Breast epithelium (tissue), 4 donors: ENCODE results near the gene PLPPR1. TPM values are rescaled to one million over a fixed set of nuclear protein-coding genes. Genes with fewer than 3 reads are reported as not detected.

Source experiments
- DNase-seq, 2 donors: peaks; one replicate each; pipeline ENCODE4 v3.0.0-alpha.2; 2019; ENCODE audit warnings: low spot score in 2 of 2
- H3K27ac ChIP-seq, 2 donors: fragments of 200-600 bp; sonication (generic) in 1 of 2; one replicate each; pipeline ENCODE4 v1.5.1; 2016 to 2019; ENCODE audit warnings: mild to moderate bottlenecking in 1 of 2
- H3K27me3 ChIP-seq, 2 donors: fragments of 200-600 bp; sonication (generic) in 1 of 2; one replicate each; pipeline versions ENCODE4 v1.5.1 to v1.6.0; 2017 to 2019; ENCODE audit warnings: control low read depth in 1 of 2, mild to moderate bottlenecking in 1 of 2
- H3K36me3 ChIP-seq: fragments of 200-600 bp; one replicate; pipeline ENCODE4 v1.5.1; 2019
- H3K4me1 ChIP-seq, 2 donors: fragments of 200-600 bp; sonication (generic); one replicate each; pipeline ENCODE4 v1.5.1; 2016 to 2019; ENCODE audit warnings: control low read depth in 1 of 2
- H3K4me3 ChIP-seq, 3 donors: fragments of 200-600 bp; sonication (generic); 1 replicate in 2 of 3; 2 replicates in 1 of 3; pipeline ENCODE4 v1.5.1; 2016 to 2019; ENCODE audit warnings: mild to moderate bottlenecking in 3 of 3, moderate library complexity in 2 of 3
- H3K9me3 ChIP-seq, 2 donors: fragments of 200-600 bp; sonication (generic) in 1 of 2; one replicate each; pipeline ENCODE4 v1.5.1; 2016 to 2019; ENCODE audit warnings: control low read depth in 1 of 2
- POLR2A ChIP-seq: fragments of 450-650 bp; IDR thresholded peaks from one replicate; pipeline ENCODE4 v1.6.1; 2016; ENCODE audit warnings: antibody characterized with exemption, mild to moderate bottlenecking, moderate library complexity
- POLR2AphosphoS5 ChIP-seq, 3 donors: sonication (generic); formaldehyde crosslinking; IDR thresholded peaks; one replicate each; pipeline ENCODE4 v1.6.1; 2017; ENCODE audit warnings: antibody characterized with exemption in 3 of 3
- intact Hi-C: fragments of 100-400 bp; cut with DNase I; formaldehyde crosslinking; loops from one replicate; pipeline ENCODE4 v1.15.1; 2023; ENCODE audit warnings: low total_unique reads
- total RNA-seq, 3 donors: library from RNA; depleted of rRNA; stranded (reverse); fragments of >200 nt; gene quantifications; one replicate each; pipeline ENCODE4 v1.1.0, GENCODE V29; 2016
- TF ChIP-seq, protein P1 (sequence below), 3 donors: fragments of 450-650 bp; IDR thresholded peaks; one replicate each; pipeline ENCODE4 v1.5.1; 2016 to 2017; ENCODE audit warnings: antibody characterized with exemption in 3 of 3, mild to moderate bottlenecking in 3 of 3, moderate library complexity in 3 of 3

PLPPR1 gene
- total RNA-seq, 3 donors from 2014 or later = 0.66 to 2.2 TPM; not detected in 1

DNA sequence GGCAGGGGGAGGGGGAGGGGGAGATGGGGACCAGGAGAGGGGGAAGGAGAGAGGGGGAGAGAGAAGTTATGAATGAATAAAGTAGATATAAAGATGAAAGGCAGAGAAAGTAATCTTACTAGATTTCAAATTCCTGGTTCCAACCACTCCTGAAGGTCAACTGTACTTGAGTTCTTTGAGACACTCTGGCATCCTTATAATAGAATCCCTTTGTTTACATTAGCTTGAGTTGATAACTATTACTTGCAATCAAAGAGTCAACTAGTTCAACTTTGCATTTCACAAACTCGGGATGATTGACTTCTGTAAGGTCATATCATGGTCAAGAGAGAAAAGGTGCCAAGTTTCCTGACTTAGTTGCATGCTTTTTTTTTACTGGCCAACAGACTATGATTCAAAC is 314.1 kb downstream of the PLPPR1 start:
- TF ChIP-seq, protein P1, sequence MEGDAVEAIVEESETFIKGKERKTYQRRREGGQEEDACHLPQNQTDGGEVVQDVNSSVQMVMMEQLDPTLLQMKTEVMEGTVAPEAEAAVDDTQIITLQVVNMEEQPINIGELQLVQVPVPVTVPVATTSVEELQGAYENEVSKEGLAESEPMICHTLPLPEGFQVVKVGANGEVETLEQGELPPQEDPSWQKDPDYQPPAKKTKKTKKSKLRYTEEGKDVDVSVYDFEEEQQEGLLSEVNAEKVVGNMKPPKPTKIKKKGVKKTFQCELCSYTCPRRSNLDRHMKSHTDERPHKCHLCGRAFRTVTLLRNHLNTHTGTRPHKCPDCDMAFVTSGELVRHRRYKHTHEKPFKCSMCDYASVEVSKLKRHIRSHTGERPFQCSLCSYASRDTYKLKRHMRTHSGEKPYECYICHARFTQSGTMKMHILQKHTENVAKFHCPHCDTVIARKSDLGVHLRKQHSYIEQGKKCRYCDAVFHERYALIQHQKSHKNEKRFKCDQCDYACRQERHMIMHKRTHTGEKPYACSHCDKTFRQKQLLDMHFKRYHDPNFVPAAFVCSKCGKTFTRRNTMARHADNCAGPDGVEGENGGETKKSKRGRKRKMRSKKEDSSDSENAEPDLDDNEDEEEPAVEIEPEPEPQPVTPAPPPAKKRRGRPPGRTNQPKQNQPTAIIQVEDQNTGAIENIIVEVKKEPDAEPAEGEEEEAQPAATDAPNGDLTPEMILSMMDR (IDR thresholded peaks at IDR 0.05) = no peak
- TF ChIP-seq POLR2AphosphoS5 (IDR thresholded peaks at IDR 0.05) = no peak
- TF ChIP-seq POLR2A = no peak
- no peaks in the 10 kb centered on the region for H3K4me1 ChIP-seq
- no peaks in the 10 kb centered on the region for H3K36me3 ChIP-seq
- DNase-seq = no peak
- H3K27ac ChIP-seq = no peak overlapping the region
- H3K27me3 ChIP-seq = no peaks in the 10 kb centered on the region
- intact Hi-C loops = no loop called here
- H3K4me3 ChIP-seq = no peak overlapping the region
- no peaks in the 10 kb centered on the region for H3K9me3 ChIP-seq

DNA sequence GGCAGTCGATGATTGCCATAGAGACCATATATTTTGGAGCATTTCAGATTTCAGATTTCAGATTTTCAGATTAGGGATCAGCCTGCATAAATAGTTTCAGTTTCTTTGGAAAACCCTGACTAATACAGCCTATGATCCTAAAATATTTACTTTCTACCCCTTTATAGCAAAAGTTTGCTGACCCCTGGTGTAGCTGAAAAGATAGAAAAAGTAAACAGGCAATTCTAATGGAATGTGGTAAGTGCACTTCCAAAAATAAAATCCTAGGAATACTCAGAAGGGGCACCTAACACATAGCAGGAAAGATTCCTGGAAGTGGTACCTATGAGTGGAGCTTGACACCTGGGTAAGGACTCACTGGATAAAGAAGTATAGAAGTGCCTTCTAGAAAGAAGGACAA is 321.8 kb downstream of the PLPPR1 start:
- no peaks in the 10 kb centered on the region for H3K9me3 ChIP-seq
- H3K4me1 ChIP-seq = no peaks in the 10 kb centered on the region
- H3K36me3 ChIP-seq = no peaks in the 10 kb centered on the region
- TF ChIP-seq, protein P1 (IDR thresholded peaks at IDR 0.05) = no peak
- TF ChIP-seq POLR2AphosphoS5 (IDR thresholded peaks at IDR 0.05) (no peak), POLR2A (no peak)
- no peak for DNase-seq
- no peaks in the 10 kb centered on the region for H3K27me3 ChIP-seq
- H3K27ac ChIP-seq = no peak overlapping the region
- intact Hi-C loops = no loop called here
- H3K4me3 ChIP-seq = no peak overlapping the region

DNA sequence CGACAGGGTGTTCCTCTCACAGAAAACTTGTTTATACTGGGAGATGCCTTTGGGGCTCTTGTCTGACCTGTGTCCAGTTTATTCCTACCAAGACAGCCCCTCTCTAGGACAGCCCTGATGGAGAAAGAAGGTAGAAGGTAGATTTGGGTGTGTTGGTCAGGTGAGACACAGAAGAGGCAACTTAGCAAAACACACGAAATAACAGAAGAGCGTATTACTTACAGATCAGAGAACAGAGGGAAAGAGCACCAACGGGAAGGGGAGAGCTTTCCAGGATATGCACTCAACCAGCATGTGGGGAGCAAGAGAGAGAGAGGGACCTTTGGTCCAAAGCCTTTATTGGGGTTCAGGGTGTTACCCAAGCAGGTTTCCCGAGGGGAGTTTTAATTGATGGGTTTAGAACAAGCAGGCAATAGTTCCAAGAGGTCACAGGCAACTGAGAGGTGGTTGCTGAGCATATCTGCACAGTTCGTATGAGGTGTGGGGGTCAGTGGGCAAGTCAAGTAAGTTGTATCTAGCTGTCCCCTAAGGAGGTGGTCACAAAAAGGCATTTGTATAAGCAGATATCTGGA is 324.5 kb downstream of the PLPPR1 start:
- H3K9me3 ChIP-seq = no peaks in the 10 kb centered on the region
- TF ChIP-seq POLR2A (no peak), POLR2AphosphoS5 (IDR thresholded peaks at IDR 0.05) (no peak)
- TF ChIP-seq, protein P1 (IDR thresholded peaks at IDR 0.05) = no peak
- no peaks in the 10 kb centered on the region for H3K36me3 ChIP-seq
- H3K4me1 ChIP-seq = no peaks in the 10 kb centered on the region
- no peaks in the 10 kb centered on the region for H3K27me3 ChIP-seq
- intact Hi-C loops = no loop called here
- no peak for DNase-seq
- no peak overlapping the region for H3K4me3 ChIP-seq
- H3K27ac ChIP-seq = no peak overlapping the region

DNA sequence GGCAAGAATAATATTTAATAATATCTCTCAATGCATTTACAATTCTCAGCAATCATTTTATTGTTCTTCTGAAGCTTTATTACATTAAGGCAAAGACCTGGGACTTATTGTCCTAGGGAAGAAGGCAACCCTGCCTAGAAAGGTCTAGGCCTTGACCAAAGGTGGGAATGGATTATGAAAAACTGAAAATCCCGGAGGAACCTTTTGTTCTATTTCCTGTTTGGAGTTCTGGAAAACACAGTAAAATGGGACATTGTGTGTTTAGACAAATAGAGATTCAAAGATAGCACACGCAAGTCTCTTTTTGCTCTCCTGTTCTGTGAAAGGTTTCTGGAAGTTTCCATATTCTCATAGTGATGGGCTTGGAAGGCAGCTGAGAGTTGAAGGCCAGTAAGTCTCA is 325.2 kb downstream of the PLPPR1 start:
- TF ChIP-seq, protein P1 (IDR thresholded peaks at IDR 0.05) = no peak
- TF ChIP-seq POLR2A (no peak), POLR2AphosphoS5 (IDR thresholded peaks at IDR 0.05) (no peak)
- DNase-seq = no peak
- H3K27me3 ChIP-seq = no peaks in the 10 kb centered on the region
- H3K27ac ChIP-seq = no peak overlapping the region
- H3K36me3 ChIP-seq = no peaks in the 10 kb centered on the region
- no peak overlapping the region for H3K4me3 ChIP-seq
- intact Hi-C loops = no loop called here
- no peaks in the 10 kb centered on the region for H3K9me3 ChIP-seq
- no peaks in the 10 kb centered on the region for H3K4me1 ChIP-seq

DNA sequence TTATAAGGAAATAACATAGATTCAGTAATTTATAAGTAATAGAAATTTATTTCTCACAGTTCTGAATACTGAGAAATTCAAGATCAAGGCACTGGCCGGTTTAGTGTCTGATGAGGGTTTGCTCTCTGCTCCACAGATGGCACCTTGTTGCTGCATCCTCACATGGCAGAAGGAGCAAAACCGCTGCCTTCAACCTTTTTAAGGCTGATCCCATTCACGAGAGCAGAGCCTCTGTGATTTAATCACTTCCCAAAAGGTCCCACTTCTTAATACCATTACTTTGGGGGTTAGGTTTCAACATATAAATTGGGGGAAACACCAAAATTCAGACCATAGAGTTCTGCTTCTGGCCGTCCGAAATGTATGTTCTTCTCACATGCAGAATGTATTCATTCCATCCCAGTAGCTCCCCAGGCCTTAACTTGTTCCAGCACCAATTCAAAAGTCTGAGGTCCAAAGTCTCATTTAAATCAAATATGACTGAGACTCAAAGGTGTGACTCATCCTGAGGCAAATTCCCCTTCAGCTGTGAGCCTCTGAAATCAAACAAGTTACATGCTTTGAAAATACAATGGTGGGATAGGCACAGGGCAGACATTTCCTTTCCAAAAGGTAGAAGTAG is 325.7 kb downstream of the PLPPR1 start:
- intact Hi-C loops = no loop called here

More for the DNA sequence above, 325.7 kb downstream of the PLPPR1 start:
- H3K27ac ChIP-seq = no peak overlapping the region
- no peaks in the 10 kb centered on the region for H3K4me1 ChIP-seq
- no peaks in the 10 kb centered on the region for H3K9me3 ChIP-seq
- TF ChIP-seq POLR2A (no peak), POLR2AphosphoS5 (IDR thresholded peaks at IDR 0.05) (no peak)
- TF ChIP-seq, protein P1 (IDR thresholded peaks at IDR 0.05) = no peak
- no peaks in the 10 kb centered on the region for H3K36me3 ChIP-seq
- H3K4me3 ChIP-seq = no peak overlapping the region
- no peak for DNase-seq
- no peaks in the 10 kb centered on the region for H3K27me3 ChIP-seq
